Memory B cell (primary cell): ENCODE results near the gene CAPRIN1.

Experiments
- ATAC-seq: fragments of 150-1000 bp; cut with Tn5 transposase; 2 replicates; pipeline ENCODE4 v1.10.0; 2021; ENCODE audit warnings: low read depth, mild to moderate bottlenecking, moderate library complexity
- DNase-seq, 2 donors: peaks; one replicate each; pipeline ENCODE4 v3.0.0; 2022; ENCODE audit warnings: low spot score in 2 of 2
- H3K27ac Mint-ChIP-seq: one replicate; pipeline ENCODE4 v1.8.0; 2022; ENCODE audit warnings: mild to moderate bottlenecking, moderate library complexity, mixed read lengths
- H3K27me3 Mint-ChIP-seq: one replicate; pipeline ENCODE4 v1.8.0; 2022; ENCODE audit warnings: mixed read lengths
- H3K36me3 Mint-ChIP-seq: one replicate; pipeline ENCODE4 v1.8.0; 2022; ENCODE audit warnings: mild to moderate bottlenecking, mixed read lengths
- H3K4me1 Mint-ChIP-seq: one replicate; pipeline ENCODE4 v1.8.0; 2022; ENCODE audit warnings: mixed read lengths
- H3K4me3 Mint-ChIP-seq: one replicate; pipeline ENCODE4 v1.8.0; 2022; ENCODE audit warnings: mild to moderate bottlenecking, moderate library complexity, mixed read lengths
- H3K9me3 Mint-ChIP-seq: one replicate; pipeline ENCODE4 v1.8.0; 2022; ENCODE audit warnings: mixed read lengths

CAPRIN1 gene

DNA sequence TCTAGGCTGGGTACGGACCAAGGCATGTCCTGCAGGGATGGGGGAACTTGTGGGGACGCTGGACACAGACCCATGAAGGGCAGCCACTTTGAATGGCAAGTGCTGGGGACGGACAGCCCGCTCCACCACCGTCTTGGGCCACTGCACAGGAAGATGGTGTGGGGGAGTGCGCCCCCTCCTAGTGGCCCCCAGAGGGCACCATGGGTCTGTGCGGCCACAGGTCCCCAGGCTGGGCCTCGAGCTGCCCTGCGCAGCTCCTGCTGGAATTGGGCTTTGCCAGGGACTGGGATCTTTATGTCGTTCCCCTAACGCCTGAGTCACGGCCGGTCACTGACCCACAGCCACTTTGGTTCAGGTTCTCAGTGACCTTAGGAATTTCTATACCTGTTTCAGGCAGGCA is 98.3 kb downstream of the CAPRIN1 start:
- DNase-seq = no peak
- peaks cover 8% of the 10 kb centered on the region for H3K36me3 Mint-ChIP-seq
- H3K27ac Mint-ChIP-seq = no peak overlapping the region
- peaks cover 35% of the 10 kb centered on the region for H3K4me1 Mint-ChIP-seq
- no peaks in the 10 kb centered on the region for H3K9me3 Mint-ChIP-seq
- H3K4me3 Mint-ChIP-seq = no peak overlapping the region
- ATAC-seq = no peak
- no peaks in the 10 kb centered on the region for H3K27me3 Mint-ChIP-seq

DNA sequence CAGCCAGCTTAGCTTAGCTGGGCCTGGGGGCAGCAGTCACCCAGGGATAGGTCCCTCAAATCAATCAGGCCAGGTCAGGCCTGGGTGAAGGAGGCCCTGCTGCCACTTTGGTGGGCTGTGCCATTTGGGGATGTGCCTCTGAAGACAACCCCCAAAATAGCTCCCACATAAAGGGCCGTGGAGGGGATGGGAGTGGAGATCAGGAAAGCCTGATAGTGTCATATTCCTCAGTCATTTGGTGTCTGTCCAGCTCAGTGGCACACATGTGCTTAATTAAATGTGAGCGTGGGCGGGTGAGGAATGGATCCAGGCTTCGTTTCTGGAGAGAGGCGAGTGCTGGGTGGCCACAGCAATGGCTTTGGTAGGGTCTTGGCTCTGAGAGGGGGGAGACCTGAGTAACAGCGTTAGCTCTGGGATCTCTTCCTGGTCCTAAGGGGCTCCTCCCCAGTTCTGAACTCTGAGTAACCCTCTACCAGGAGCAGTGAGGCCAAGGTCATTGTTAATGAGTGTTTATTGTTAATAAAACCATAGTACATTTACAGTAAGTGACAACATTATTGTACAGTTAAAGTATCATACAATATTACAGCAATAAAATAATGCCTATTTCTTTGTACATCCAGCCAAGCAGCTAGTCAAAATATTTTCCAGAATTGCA is 99.1 kb downstream of the CAPRIN1 start:
- H3K27ac Mint-ChIP-seq = no peak overlapping the region
- H3K9me3 Mint-ChIP-seq = no peaks in the 10 kb centered on the region
- H3K36me3 Mint-ChIP-seq = peaks cover 8% of the 10 kb centered on the region
- no peaks in the 10 kb centered on the region for H3K27me3 Mint-ChIP-seq
- ATAC-seq = no peak
- H3K4me3 Mint-ChIP-seq = no peak overlapping the region
- DNase-seq = no peak
- peaks cover 31% of the 10 kb centered on the region for H3K4me1 Mint-ChIP-seq
